Activated T-helper 9 cell treated with anti-CD3 and anti-CD28 coated beads, Interleukin-2, amount 50 U/mL, for 16 hours (primary cell): ENCODE results near the gene DOCK6.
A peak's percentile ranks its signal among the peaks of the same experiment; 100 is the strongest.

Experiments
- DNase-seq: peaks from one replicate; pipeline ENCODE4 v3.0.0-alpha.2; 2020; ENCODE audit warnings: low read depth

DOCK6 gene

GRCh38 chr19:11247391-11247790 lies 14.9 kb downstream of the DOCK6 start:
- no peak for DNase-seq

GRCh38 chr19:11246941-11247340 lies 15.4 kb downstream of the DOCK6 start:
- no peak for DNase-seq

GRCh38 chr19:11244846-11245589 lies 17.3 kb downstream of the DOCK6 start:
- DNase-seq = no peak

GRCh38 chr19:11243798-11244169 lies 18.5 kb downstream of the DOCK6 start:
- DNase-seq = no peak

- DNase-seq = peak; percentile 76
These were observed 19.2 kb downstream of the DOCK6 start for GRCh38 chr19:11242864-11243797.

- DNase-seq = no peak
These were observed 20.3 kb downstream of the DOCK6 start for GRCh38 chr19:11242025-11242424.

- DNase-seq = no peak
These were observed 22.3 kb downstream of the DOCK6 start for GRCh38 chr19:11240008-11240444.

GRCh38 chr19:11239377-11240000 lies 22.8 kb downstream of the DOCK6 start, which contains the start of gene ANGPTL8:
TSS of gene ANGPTL8 (plus strand) at chr19:11239619. CDS start at chr19:11239638, 19 bp downstream.
- DNase-seq = no peak

GRCh38 chr19:11238781-11239376 lies 23.4 kb downstream of the DOCK6 start:
- DNase-seq = no peak

GRCh38 chr19:11238041-11238440 lies 24.3 kb downstream of the DOCK6 start:
- no peak for DNase-seq

GRCh38 chr19:11237321-11237720 lies 25.0 kb downstream of the DOCK6 start:
- DNase-seq = no peak

GRCh38 chr19:11236324-11237301 lies 25.7 kb downstream of the DOCK6 start:
- no peak for DNase-seq

GRCh38 chr19:11234486-11235075 lies 27.7 kb downstream of the DOCK6 start:
- DNase-seq = no peak

- DNase-seq = no peak
These were observed 29.3 kb downstream of the DOCK6 start for GRCh38 chr19:11233073-11233472.

GRCh38 chr19:11232555-11232954 lies 29.8 kb downstream of the DOCK6 start:
- no peak for DNase-seq

GRCh38 chr19:11230621-11231386 lies 31.5 kb downstream of the DOCK6 start:
- DNase-seq = no peak

GRCh38 chr19:11227195-11227886 lies 35.0 kb downstream of the DOCK6 start:
- no peak for DNase-seq

- DNase-seq = no peak
These were observed 35.6 kb downstream of the DOCK6 start for GRCh38 chr19:11226716-11227166.

- DNase-seq = no peak
These were observed 36.5 kb downstream of the DOCK6 start for GRCh38 chr19:11225815-11226214.
